Measurements from ENCODE around the gene EOGT. TPM values are rescaled to one million over a fixed set of nuclear protein-coding genes. Genes with fewer than 3 reads are reported as not detected.

Gene EOGT
- total RNA-seq, 1 donor from 2014 or later, result 15.5 TPM

DNA sequence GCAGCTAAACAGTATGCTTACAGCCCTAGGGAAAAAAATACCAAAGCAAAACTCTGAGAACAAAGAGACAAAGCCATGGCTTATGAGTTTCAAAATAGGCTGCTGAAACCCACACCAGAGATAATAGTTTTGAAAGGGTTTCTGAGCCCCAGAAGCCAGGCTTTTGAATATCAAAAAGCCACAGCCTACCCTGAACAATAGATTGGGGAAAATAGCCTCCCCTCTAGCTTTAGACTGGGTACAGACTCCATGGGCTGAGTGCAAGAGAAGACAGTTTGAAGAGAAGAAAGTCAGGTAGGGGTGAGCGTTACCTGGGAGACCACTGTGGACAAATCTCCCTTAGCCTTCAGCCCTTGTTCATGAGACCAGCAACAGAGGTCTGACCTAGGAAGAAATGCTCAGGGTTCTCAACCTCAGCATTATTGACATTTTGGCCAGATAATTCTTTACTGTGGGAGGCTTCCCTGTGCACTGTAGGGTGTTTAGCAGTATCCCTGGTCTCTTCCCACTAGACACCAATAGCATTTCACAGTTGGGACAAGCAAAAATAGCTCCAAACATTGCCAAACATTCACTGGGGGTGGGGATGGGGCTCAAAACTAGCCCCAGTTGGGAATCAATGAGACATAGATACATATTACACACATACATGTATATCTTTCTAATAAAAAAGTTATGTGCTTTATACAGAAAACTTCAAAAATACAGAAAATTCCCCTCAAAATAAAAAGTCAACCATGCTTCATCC, 69.6 kb downstream of the EOGT start:
- Mint-ChIP-seq H3K4me3 (ENCODE audit: low read depth) (no peak overlapping the region), H3K27me3 (peaks cover 5% of the 10 kb centered on the region), H3K4me1 (ENCODE audit: low read depth) (peaks cover 1% of the 10 kb centered on the region), H3K36me3 (ENCODE audit: insufficient read depth) (no peaks in the 10 kb centered on the region), H3K27ac (peak overlapping the region; percentile 33), H3K9me3 (ENCODE audit: low read depth) (no peaks in the 10 kb centered on the region)
- TF ChIP-seq, protein P1, sequence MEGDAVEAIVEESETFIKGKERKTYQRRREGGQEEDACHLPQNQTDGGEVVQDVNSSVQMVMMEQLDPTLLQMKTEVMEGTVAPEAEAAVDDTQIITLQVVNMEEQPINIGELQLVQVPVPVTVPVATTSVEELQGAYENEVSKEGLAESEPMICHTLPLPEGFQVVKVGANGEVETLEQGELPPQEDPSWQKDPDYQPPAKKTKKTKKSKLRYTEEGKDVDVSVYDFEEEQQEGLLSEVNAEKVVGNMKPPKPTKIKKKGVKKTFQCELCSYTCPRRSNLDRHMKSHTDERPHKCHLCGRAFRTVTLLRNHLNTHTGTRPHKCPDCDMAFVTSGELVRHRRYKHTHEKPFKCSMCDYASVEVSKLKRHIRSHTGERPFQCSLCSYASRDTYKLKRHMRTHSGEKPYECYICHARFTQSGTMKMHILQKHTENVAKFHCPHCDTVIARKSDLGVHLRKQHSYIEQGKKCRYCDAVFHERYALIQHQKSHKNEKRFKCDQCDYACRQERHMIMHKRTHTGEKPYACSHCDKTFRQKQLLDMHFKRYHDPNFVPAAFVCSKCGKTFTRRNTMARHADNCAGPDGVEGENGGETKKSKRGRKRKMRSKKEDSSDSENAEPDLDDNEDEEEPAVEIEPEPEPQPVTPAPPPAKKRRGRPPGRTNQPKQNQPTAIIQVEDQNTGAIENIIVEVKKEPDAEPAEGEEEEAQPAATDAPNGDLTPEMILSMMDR (IDR thresholded peaks at IDR 0.05; ENCODE audit: unreplicated experiment), result no peak
- no peak for DNase-seq (ENCODE audit: low spot score, unreplicated experiment)

DNA sequence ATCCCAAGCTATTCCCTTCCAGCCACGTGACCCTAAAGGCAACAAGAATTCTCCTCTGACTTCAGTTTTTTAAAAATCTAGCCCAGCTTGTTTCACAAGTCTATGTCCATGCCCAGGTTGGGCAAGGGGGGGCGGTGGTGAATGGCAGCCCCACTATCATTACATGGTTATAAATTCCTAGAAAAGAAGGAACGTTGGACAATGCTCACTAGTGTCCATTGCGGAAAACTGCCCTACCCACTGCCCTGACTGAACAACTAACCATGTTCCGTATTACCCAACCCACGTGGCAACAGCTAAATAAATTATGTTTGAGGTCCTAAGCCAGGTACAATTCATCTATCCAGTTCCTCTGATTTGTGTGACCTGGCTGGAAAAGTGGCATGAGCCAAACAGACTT, 72.4 kb downstream of the EOGT start:
- Mint-ChIP-seq H3K4me1 (ENCODE audit: low read depth) (peaks cover 1% of the 10 kb centered on the region), H3K27ac (no peak overlapping the region), H3K36me3 (ENCODE audit: insufficient read depth) (no peaks in the 10 kb centered on the region), H3K27me3 (peaks cover 5% of the 10 kb centered on the region), H3K9me3 (ENCODE audit: low read depth) (no peaks in the 10 kb centered on the region), H3K4me3 (ENCODE audit: low read depth) (no peak overlapping the region)
- no peak for DNase-seq (ENCODE audit: low spot score, unreplicated experiment)
- TF ChIP-seq, protein P1 (IDR thresholded peaks at IDR 0.05; ENCODE audit: unreplicated experiment), result no peak

DNA sequence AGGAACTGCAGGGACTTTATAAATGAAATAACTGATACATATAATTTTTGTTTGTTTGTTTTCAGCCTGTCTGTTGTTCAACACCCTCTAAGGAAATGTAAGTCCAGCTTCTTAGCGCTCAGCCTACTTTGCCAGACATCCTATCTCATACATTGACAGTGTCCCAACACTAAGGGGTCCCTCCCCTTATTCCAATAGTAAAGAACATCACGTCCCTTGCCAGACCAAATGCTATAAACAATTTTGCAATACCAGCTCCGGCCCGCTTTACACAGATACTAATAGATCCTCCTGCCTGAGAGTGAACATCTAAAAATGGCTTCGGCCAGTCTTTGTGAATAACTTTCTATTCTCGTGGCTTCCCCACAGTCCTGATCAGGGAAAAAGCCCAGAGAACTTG, 76.6 kb downstream of the EOGT start:
- H3K36me3 Mint-ChIP-seq (ENCODE audit: insufficient read depth), result no peaks in the 10 kb centered on the region
- no peak for DNase-seq (ENCODE audit: low spot score, unreplicated experiment)

DNA sequence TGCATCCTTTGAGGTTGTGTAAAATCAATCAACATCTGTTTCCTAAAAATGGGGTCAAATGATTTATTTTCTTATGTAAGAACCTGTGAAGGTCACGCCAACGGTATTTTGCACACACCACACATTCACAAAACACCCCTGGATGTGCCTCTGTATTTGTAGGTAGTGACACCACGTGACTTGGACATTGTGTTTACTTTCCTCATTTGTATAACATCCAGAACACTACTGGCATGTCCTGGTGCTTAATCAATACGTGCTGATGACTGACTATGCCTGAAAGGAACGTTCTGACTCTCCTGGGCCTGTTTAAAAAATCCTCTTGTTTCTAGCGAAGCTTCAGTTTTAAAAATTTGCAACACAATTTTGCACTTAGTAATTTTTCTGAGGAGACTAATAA, 77.7 kb downstream of the EOGT start:
- no peak overlapping the region for H3K27ac Mint-ChIP-seq
- H3K9me3 Mint-ChIP-seq (ENCODE audit: low read depth), result no peaks in the 10 kb centered on the region
- peaks cover 2% of the 10 kb centered on the region for H3K4me1 Mint-ChIP-seq (ENCODE audit: low read depth)
- TF ChIP-seq, protein P1 (IDR thresholded peaks at IDR 0.05; ENCODE audit: unreplicated experiment), result no peak
- DNase-seq (ENCODE audit: low spot score, unreplicated experiment), result no peak
- H3K27me3 Mint-ChIP-seq, result peaks cover 35% of the 10 kb centered on the region
- H3K4me3 Mint-ChIP-seq (ENCODE audit: low read depth), result no peak overlapping the region
- no peaks in the 10 kb centered on the region for H3K36me3 Mint-ChIP-seq (ENCODE audit: insufficient read depth)

More for the DNA sequence above, 76.6 kb downstream of the EOGT start:
- H3K4me1 Mint-ChIP-seq (ENCODE audit: low read depth), result peaks cover 2% of the 10 kb centered on the region
- H3K27me3 Mint-ChIP-seq, result peaks cover 29% of the 10 kb centered on the region
- TF ChIP-seq, protein P1 (IDR thresholded peaks at IDR 0.05; ENCODE audit: unreplicated experiment), result no peak
- no peak overlapping the region for H3K27ac Mint-ChIP-seq
- H3K9me3 Mint-ChIP-seq (ENCODE audit: low read depth), result no peaks in the 10 kb centered on the region
- H3K4me3 Mint-ChIP-seq (ENCODE audit: low read depth), result no peak overlapping the region

DNA sequence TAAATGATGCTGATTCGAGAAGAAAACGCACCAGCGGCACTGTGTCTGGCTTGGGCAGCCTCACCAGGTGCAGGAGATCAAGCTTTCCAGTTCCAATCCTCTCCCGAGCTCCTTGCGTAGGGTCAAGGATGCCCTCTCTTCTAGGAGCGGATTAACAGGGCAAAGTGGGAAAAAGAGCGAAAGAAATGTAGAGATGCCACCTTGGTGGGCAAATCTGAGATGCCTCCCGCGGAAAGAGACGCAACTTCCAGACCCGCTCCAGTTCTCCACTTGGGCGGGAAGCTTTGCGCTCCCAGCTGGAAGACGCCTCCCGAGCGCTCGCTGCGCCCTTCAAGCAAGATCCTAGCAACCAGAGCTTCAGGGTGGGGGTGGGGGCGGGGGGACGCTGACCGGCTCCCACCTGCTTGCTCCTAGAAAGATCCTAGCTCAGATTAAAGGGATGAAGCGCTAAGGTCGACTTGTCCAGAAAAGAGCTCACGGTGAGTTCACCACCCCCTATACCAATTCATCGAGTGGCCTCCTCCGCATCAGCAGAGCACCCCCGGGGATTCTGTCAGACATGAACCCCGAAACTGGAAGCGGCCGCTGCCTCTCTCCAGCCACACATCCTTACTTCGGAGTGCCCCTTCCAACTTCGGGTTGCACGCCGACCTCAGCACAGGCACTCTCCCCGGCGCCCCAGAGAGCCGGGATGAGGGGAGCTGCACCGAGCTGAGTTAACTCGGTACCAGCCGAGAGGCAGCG, 81.9 kb downstream of the EOGT start:
- Mint-ChIP-seq H3K9me3 (ENCODE audit: low read depth) (no peaks in the 10 kb centered on the region), H3K27me3 (peaks cover 67% of the 10 kb centered on the region), H3K36me3 (ENCODE audit: insufficient read depth) (no peaks in the 10 kb centered on the region), H3K4me1 (ENCODE audit: low read depth) (peaks cover 2% of the 10 kb centered on the region), H3K4me3 (ENCODE audit: low read depth) (peak overlapping the region; percentile 64), H3K27ac (no peak overlapping the region)
- no peak for DNase-seq (ENCODE audit: low spot score, unreplicated experiment)
- TF ChIP-seq, protein P1 (IDR thresholded peaks at IDR 0.05; ENCODE audit: unreplicated experiment), result no peak

Small RNA genes lying within 50 kb of the gene (microRNA-seq; reads per million reads assigned to microRNA genes)
- gene MIR3136 (ENCODE audit: borderline number of aligned reads, unreplicated experiment), result 3.6 reads per million

Other genes with a start within 250 kb of the EOGT start
- gene TAFA4, start 81.1 kb downstream of the EOGT start, total RNA-seq, result 0.18 and 0.86 TPM in 2 replicates
- gene TMF1, start 38.6 kb upstream of the EOGT start, total RNA-seq, result 30.1 and 34.2 TPM in 2 replicates
- 76.2 and 86.9 TPM in 2 replicates for gene UBA3, start 66.7 kb upstream of the EOGT start, total RNA-seq
- 48.5 and 55.4 TPM in 2 replicates for gene ARL6IP5, start 71.3 kb upstream of the EOGT start, total RNA-seq
- gene LMOD3, start 108.9 kb upstream of the EOGT start, total RNA-seq, result not detected in 2 replicates

Measured in progenitor cell of endocrine pancreas (in vitro differentiated cells).